Lower leg skin (tissue), 3 donors: Measurements from ENCODE around the gene PCDH9.

Experiments
- CTCF ChIP-seq, 3 donors: fragments of 450-650 bp; IDR thresholded peaks; one replicate each; pipeline ENCODE4 v1.5.1; 2016; ENCODE audit warnings: antibody characterized with exemption in 3 of 3, mild to moderate bottlenecking in 3 of 3, moderate library complexity in 2 of 3
- POLR2A ChIP-seq, 2 donors: fragments of 450-650 bp; IDR thresholded peaks; one replicate each; pipeline ENCODE4 v1.6.1; 2016 to 2017; ENCODE audit warnings: antibody characterized with exemption in 2 of 2, mild to moderate bottlenecking in 1 of 2, moderate library complexity in 1 of 2

GRCh38 chr13:66952507-66952906 is 277.6 kb downstream of the PCDH9 start:
- TF ChIP-seq CTCF (IDR thresholded peaks at IDR 0.05) = no peak
- TF ChIP-seq POLR2A (IDR thresholded peaks at IDR 0.05) = no peak
